ENCODE data around the gene NUP35.
"Not testable (repeated sequence)": the region's sequence is repeated elsewhere in the genome, so short reads cannot be mapped to it uniquely, and the experiment has no call there.

The NUP35 gene

GRCh38 chr2:183163821-183164649 lies 39.8 kb downstream of the NUP35 start:
- no peak for TF ChIP-seq CTCF (IDR thresholded peaks at IDR 0.05; ENCODE audit: borderline replicate concordance, insufficient read depth, low read depth, low read length)
- H3K4me3 ChIP-seq (ENCODE audit: low read depth, low read length) = no peak overlapping the region

- H3K4me3 ChIP-seq (ENCODE audit: low read depth, low read length) = no peak overlapping the region
- TF ChIP-seq CTCF (IDR thresholded peaks at IDR 0.05; ENCODE audit: borderline replicate concordance, insufficient read depth, low read depth, low read length) = no peak
Observed at GRCh38 chr2:183164650-183165015, 40.4 kb downstream of the NUP35 start.

GRCh38 chr2:183166210-183166609 lies 42.0 kb downstream of the NUP35 start:
- no peak for TF ChIP-seq CTCF (IDR thresholded peaks at IDR 0.05; ENCODE audit: borderline replicate concordance, insufficient read depth, low read depth, low read length)
- no peak overlapping the region for H3K4me3 ChIP-seq (ENCODE audit: low read depth, low read length)

GRCh38 chr2:183166976-183167375 lies 42.7 kb downstream of the NUP35 start:
- H3K4me3 ChIP-seq (ENCODE audit: low read depth, low read length) = not testable (repeated sequence)

GRCh38 chr2:183172220-183172887 lies 48.1 kb downstream of the NUP35 start:
- TF ChIP-seq CTCF (IDR thresholded peaks at IDR 0.05; ENCODE audit: borderline replicate concordance, insufficient read depth, low read depth, low read length) = no peak

GRCh38 chr2:183179156-183179555 lies 54.9 kb downstream of the NUP35 start:
- TF ChIP-seq CTCF (IDR thresholded peaks at IDR 0.05; ENCODE audit: borderline replicate concordance, insufficient read depth, low read depth, low read length) = no peak
- no peak overlapping the region for H3K4me3 ChIP-seq (ENCODE audit: low read depth, low read length)

More at GRCh38 chr2:183172220-183172887, 48.1 kb downstream of the NUP35 start:
- no peak overlapping the region for H3K4me3 ChIP-seq (ENCODE audit: low read depth, low read length)

- no peak for TF ChIP-seq CTCF (IDR thresholded peaks at IDR 0.05; ENCODE audit: borderline replicate concordance, insufficient read depth, low read depth, low read length)
- H3K4me3 ChIP-seq (ENCODE audit: low read depth, low read length) = no peak overlapping the region
Observed at GRCh38 chr2:183185534-183185933, 61.3 kb downstream of the NUP35 start.

Data from GM12875 (cell line).